Neural cell (in vitro differentiated cells): ENCODE results near the gene ADGRD1.

Experiments used
- EZH2 ChIP-seq: fragments of 200-600, 300-800 bp; shearing (Covaris generic), sonication (generic); IDR thresholded peaks from 2 replicates; pipeline ENCODE4 v1.6.1; 2014; ENCODE audit warnings: antibody characterized with exemption, low read length, borderline replicate concordance, mild to moderate bottlenecking; ENCODE audit not compliant: insufficient read depth, poor library complexity, severe bottlenecking
- POLR2AphosphoS5 ChIP-seq: IDR thresholded peaks from 2 replicates; pipeline ENCODE4 v1.6.1; 2012
- RAD21 ChIP-seq: fragments of 450-650 bp; conservative IDR thresholded peaks from 2 replicates; pipeline ENCODE4 v1.6.1; 2014; ENCODE audit warnings: antibody characterized with exemption, mild to moderate bottlenecking, moderate library complexity
- SMC3 ChIP-seq: fragments of 450-650 bp; conservative IDR thresholded peaks from 2 replicates; pipeline ENCODE4 v1.6.1; 2014; ENCODE audit warnings: antibody characterized with exemption, mild to moderate bottlenecking, moderate library complexity; ENCODE audit not compliant: poor library complexity
- TAF1 ChIP-seq: IDR thresholded peaks from 2 replicates; pipeline ENCODE4 v1.6.1; 2012; ENCODE audit warnings: low read depth
- TF ChIP-seq, protein P1 (sequence below): fragments of 450-650 bp; IDR thresholded peaks from 2 replicates; pipeline ENCODE4 v1.5.1; 2014; ENCODE audit warnings: antibody characterized with exemption, mild to moderate bottlenecking, moderate library complexity; ENCODE audit not compliant: poor library complexity, severe bottlenecking
- TF ChIP-seq, protein P2 (sequence below): IDR thresholded peaks from 2 replicates; pipeline ENCODE4 v1.6.1; 2012; ENCODE audit warnings: borderline replicate concordance

DNA sequence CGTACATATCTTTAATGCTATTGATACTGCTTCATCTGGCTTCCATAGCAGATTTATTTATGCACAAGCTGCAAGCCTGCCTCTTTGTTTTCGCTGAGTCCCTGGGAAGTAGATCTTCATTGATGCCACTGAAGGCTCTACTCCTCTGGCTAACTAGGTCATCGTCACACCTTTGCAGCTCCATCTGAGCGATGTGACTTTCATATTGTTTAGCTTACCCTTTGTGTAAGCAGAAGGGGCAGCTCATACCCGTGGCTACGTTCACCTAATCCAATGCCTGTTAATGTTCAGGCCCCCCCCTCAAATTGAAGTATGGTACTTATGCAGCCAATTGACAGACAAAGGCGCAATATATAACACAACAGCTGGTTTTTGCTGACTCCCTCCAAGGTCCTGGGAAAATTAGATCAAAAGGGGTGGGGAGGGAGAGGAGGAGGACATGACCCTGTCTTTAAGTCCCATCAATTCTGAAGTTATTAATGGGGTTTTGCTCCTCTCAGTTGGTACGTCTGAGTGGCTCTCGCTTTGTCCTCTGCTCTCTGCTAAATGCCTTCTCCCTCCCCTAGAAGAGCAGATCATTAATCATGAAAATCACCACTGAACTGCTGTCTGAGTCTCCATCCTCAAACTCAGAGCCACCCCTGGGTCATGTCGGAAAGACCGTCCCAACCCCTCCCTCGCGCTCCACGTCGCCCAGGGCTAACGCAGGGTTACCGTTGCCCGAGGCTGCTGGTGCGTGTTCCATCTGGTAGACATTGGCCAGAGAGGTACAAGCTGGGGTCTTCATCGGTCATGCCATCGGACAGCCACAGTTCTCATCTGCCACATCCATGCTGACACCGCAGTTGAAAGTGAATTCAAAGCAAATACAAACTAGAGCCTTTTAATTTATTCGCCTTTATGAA, 128.8 kb downstream of the ADGRD1 start:
- TF ChIP-seq EZH2 (no peak), RAD21 (no peak), SMC3 (no peak), POLR2AphosphoS5 (no peak), TAF1 (no peak)
- TF ChIP-seq, protein P1, sequence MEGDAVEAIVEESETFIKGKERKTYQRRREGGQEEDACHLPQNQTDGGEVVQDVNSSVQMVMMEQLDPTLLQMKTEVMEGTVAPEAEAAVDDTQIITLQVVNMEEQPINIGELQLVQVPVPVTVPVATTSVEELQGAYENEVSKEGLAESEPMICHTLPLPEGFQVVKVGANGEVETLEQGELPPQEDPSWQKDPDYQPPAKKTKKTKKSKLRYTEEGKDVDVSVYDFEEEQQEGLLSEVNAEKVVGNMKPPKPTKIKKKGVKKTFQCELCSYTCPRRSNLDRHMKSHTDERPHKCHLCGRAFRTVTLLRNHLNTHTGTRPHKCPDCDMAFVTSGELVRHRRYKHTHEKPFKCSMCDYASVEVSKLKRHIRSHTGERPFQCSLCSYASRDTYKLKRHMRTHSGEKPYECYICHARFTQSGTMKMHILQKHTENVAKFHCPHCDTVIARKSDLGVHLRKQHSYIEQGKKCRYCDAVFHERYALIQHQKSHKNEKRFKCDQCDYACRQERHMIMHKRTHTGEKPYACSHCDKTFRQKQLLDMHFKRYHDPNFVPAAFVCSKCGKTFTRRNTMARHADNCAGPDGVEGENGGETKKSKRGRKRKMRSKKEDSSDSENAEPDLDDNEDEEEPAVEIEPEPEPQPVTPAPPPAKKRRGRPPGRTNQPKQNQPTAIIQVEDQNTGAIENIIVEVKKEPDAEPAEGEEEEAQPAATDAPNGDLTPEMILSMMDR = no peak
- TF ChIP-seq, protein P2, sequence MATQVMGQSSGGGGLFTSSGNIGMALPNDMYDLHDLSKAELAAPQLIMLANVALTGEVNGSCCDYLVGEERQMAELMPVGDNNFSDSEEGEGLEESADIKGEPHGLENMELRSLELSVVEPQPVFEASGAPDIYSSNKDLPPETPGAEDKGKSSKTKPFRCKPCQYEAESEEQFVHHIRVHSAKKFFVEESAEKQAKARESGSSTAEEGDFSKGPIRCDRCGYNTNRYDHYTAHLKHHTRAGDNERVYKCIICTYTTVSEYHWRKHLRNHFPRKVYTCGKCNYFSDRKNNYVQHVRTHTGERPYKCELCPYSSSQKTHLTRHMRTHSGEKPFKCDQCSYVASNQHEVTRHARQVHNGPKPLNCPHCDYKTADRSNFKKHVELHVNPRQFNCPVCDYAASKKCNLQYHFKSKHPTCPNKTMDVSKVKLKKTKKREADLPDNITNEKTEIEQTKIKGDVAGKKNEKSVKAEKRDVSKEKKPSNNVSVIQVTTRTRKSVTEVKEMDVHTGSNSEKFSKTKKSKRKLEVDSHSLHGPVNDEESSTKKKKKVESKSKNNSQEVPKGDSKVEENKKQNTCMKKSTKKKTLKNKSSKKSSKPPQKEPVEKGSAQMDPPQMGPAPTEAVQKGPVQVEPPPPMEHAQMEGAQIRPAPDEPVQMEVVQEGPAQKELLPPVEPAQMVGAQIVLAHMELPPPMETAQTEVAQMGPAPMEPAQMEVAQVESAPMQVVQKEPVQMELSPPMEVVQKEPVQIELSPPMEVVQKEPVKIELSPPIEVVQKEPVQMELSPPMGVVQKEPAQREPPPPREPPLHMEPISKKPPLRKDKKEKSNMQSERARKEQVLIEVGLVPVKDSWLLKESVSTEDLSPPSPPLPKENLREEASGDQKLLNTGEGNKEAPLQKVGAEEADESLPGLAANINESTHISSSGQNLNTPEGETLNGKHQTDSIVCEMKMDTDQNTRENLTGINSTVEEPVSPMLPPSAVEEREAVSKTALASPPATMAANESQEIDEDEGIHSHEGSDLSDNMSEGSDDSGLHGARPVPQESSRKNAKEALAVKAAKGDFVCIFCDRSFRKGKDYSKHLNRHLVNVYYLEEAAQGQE = no peak
